Stomach (tissue), 4 donors: ENCODE measurements around the gene DBR1.

ENCODE experiments used
- CTCF ChIP-seq, 7 experiments: fragments of 450-650 bp in 4 of 7; fragments of 200-600 bp in 3 of 7; sonication (generic) in 3 of 7; IDR thresholded peaks; one replicate each; pipeline ENCODE4 v1.5.1; 2016 to 2019; ENCODE audit warnings: antibody characterized with exemption in 7 of 7, control low read depth in 2 of 7, mild to moderate bottlenecking in 1 of 7
- EP300 ChIP-seq: sonication (generic); formaldehyde crosslinking; IDR thresholded peaks from one replicate; pipeline ENCODE4 v1.6.1; 2017; ENCODE audit warnings: antibody characterized with exemption
- POLR2A ChIP-seq, 4 donors: fragments of 450-650 bp; IDR thresholded peaks; one replicate each; pipeline ENCODE4 v1.6.1; 2016; ENCODE audit warnings: antibody characterized with exemption in 4 of 4, control low read depth in 2 of 4, mild to moderate bottlenecking in 1 of 4, moderate library complexity in 1 of 4
- POLR2AphosphoS5 ChIP-seq, 3 donors: sonication (generic); formaldehyde crosslinking; IDR thresholded peaks; one replicate each; pipeline ENCODE4 v1.6.1; 2016; ENCODE audit warnings: antibody characterized with exemption in 3 of 3

DNA sequence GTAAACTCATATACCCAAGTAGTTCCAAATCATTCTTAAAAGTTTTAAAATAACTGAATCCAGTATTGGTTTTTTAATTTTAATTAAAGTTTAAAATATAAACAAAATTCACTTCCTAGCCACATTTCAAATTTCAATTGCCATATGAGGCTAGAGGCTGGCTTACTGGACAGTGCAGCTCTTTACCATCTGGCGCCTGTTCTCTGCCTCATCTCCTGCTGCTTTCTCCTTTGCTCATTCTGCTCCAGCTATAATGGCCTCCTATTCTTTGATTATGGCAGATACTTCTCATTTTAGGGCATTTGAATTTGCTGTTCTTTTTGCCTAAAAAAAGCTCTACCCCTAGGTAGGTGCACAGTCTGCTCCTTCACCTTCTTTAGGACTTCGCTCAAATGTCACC is 31.5 kb upstream of the DBR1 start:
- no peak for TF ChIP-seq POLR2A (IDR thresholded peaks at IDR 0.05)
- TF ChIP-seq CTCF (IDR thresholded peaks at IDR 0.05), result no peak
- no peak for TF ChIP-seq POLR2AphosphoS5 (IDR thresholded peaks at IDR 0.05)
- no peak for TF ChIP-seq EP300
